ENCODE measurements around the gene IFNA1.
A peak's percentile ranks its signal among the peaks of the same experiment; 100 is the strongest.
"Not testable (repeated sequence)": the region's sequence is repeated elsewhere in the genome, so short reads cannot be mapped to it uniquely, and the experiment has no call there.

The IFNA1 gene

DNA sequence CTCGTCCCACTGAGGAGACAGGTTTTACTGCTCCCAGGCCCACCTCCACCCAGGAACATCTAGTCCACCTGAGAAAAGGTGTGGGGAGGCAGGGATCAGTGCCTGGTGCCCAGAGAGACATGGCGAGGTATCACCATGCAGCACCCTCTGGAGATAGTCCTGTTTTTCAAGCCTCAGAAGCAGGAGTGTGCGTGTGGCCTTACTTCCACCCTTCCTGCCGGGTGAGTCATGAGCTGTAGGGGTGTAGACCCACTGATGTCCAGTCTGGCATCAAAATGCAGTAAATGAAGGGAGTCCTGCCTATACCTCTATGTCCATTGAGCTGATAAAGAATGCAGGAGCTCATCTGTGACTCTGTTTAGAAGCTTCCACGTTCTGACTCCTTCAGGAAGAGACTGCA lies 9.1 kb downstream of the IFNA1 start:
- DNase-seq (ENCODE audit: low spot score), result not testable (repeated sequence)

DNA sequence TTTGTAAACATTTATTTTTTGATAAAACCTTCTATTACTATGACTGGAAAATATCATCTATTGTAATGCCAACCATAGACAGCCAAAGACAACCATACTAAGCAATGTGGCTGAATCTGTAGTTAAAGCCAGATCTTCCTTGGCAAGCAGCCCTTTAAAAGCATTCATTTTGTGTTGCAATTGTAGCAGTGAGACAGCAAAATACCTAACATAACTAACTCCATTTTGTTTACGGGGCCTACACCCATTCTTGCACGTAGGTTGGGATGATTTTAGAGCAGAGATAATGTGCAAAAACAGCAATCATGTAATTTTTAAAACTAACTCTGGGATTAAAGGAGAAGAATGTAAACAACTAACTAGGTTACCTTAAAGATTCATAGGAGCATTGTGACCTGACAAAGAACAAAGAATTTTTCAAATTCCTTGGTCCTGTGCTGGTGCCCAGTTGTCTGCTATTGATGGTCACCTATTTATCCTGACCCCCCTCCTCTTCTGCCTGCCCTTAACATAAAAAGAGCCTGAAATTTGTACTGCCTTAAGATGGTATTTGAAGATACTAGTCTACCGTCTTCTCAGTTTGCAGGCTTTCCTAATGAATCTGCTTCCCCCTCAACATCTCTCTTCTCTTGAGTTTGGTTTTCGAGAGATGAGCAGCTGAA lies 10.6 kb downstream of the IFNA1 start:
- no peak for DNase-seq (ENCODE audit: low spot score)

DNA sequence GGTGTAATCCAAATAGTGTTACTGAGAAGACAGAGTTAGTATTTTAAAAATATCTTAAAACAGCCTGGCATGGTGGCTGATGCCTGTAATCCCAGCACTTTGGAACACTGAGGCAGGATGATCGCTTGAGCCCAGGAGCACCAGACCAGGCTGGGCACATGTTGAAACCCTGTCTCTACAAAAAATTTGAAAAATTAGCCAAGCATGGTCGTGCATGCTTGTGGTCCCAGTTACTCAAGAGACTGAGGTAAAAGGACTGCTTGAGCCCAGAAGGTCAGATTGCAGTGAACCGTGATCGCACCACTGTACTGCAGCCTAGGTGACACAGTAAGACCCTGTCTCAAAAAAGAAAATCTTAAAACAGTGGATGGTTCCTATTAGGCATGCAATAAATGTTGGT lies 12.4 kb downstream of the IFNA1 start:
- DNase-seq (ENCODE audit: low spot score), result no peak

DNA sequence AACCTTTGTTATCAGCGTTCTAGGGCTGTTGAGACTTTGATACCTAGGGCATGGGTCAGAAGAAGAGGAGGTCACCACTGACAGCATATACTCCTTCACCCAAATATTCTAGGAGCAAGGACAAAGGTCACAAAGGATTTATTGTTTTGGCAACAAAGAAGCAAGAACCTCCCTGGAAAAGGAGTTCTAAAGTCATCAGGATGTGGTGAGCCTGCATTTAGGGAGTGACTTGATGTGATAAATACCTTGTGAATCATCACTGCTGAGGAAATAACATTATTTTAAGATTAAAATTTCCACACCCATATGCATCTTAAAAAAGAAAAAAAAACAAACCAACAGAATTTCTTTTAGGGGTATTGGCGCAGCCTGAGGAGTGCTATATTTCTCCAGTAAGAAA lies 13.9 kb downstream of the IFNA1 start:
- DNase-seq (ENCODE audit: low spot score), result no peak

DNA sequence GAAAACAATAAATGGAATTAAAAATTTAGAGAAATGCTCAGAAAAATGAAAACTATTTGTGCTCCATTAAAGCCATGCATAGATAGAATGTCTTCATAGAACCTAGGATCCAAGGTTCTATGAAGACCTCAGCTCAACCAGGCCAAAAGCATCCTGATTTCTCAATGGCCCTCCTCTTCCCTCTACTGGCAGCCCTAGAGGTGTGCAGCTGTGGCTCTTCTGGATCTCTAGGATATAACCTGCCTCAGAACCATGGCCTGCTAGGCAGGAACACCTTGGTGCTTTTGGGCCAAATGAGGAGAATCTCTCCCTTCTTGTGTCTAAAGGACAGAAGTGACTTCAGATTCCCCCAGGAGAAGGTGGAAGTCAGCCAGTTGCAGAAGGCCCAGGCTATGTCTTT lies 15.1 kb downstream of the IFNA1 start:
- peak; percentile 36 for DNase-seq (ENCODE audit: low spot score)

DNA sequence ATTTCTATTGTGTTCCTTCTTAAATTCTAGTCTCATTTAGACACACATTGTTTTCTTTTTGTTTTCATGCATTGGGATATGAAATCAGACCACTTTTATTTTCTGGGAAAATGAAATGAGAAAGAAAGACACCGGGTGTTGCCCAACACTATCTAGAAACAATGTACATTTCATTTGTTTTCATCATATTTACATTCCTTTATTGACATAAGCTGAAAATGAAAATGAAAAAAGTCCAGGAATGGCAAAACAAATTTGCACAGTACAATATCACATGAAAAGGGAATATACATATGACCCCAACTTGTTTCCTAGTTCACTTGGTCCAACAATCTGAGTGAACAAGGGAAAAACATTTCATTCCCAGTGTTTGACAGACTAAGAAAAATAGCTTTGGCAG lies 21.1 kb downstream of the IFNA1 start:
- DNase-seq (ENCODE audit: low spot score), result no peak

DNA sequence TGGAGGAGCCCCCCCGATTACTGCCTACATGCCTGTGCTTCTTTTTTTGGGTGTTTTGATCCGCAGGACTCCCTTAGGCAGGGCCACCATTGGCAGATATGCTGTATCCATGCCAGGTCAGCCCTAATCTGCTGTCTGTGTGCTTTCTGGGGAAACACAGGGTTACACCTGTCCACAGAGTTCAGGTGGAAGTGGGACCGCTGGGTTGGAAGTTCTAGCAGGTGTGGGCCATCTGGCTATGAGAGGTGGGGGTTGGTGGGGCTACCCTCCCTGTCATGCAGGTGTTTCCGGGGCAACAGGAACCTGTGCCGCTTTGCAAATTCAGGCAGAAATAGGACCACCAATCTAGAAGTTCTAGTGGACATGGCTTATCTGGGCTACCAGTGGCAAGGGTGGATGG lies 24.9 kb downstream of the IFNA1 start:
- DNase-seq (ENCODE audit: low spot score), result no peak

DNA sequence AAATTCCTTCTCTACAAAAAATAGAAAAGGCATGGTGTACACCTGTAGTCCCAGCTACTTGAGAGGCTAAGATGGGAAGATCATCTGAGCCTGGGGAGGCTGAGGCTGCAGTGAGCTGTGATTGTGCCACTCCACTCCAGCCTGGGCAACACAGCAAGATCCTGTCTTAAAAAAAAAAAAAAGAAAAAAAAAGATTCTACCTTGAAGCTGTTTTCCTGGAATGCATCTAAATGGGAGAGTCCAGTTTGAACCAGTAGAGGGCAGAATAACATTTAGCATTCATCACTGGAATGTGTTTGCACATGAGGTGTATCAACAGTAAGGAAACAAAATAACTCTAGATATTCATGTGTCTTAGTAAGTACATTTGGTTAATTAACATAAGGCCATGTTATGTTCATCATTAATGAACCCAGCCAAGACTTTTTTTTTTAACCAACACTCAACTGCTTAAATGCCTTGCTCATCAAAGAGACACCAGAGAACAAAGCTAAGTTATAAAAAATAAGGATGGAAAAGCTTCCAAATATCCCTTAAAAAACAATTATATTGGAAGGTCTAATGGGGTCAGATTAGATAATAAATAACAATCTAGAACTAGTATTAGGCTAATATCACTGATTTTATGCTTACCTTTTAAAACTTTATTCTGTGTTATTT lies 25.8 kb downstream of the IFNA1 start:
- peak; percentile 69 for DNase-seq (ENCODE audit: low spot score)

DNA sequence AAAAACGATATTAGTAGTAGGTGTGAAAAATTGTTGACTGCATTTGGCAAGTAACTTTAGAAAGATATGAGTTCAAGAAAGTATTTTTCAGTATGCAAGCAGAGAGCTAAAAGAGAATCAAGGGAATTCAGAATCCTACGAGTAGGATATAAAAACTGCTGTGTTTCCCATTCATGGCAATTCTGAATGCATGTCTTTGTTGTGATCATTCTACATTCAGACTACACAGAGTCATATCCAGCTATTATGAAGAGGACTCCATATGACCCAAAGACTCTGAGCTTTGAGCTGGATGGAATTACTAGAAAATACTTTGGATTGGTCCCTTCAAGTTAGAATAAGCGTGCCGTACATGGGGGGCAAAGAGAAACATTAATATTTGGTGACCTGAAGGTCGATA lies 29.9 kb downstream of the IFNA1 start:
- no peak for DNase-seq (ENCODE audit: low spot score)

DNA sequence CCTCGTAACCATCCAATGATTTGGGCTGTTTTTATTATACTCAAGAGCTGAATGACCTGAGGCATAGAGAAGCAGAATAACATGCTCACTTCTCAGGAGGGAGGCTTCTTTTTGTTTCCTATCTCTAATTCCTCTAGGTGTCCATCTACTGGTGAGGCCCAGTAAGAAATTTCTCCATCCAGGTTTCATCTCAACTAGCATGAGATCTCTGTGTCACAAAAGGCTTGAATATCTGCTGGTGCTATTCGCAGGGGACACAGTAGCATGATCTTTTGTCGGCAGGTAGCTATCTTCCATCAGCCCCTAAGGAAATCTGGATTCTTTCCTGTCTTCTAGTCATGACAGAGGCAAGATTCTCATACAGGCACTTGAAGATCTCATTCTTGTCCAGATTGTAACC lies 33.0 kb downstream of the IFNA1 start:
- DNase-seq (ENCODE audit: low spot score), result peak; percentile 8

DNA sequence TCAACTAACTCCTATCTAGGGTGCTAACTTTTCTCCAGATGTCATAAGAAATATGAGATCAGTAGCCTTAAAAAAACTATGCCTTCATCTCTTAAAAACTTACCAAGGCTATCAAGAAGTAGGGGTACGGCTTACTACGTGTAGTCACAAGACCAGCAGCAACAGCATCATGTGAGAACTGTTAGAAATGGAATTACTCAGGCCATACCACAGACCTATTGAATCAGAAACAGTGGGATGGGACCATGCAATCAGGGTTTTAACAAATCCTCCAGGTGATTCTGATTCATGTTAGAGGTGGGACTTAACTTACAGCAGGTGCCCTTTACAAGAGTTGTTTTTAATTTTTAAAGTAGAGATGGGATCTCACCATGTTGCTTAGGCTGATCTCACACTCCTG lies 37.2 kb downstream of the IFNA1 start:
- DNase-seq (ENCODE audit: low spot score), result no peak

DNA sequence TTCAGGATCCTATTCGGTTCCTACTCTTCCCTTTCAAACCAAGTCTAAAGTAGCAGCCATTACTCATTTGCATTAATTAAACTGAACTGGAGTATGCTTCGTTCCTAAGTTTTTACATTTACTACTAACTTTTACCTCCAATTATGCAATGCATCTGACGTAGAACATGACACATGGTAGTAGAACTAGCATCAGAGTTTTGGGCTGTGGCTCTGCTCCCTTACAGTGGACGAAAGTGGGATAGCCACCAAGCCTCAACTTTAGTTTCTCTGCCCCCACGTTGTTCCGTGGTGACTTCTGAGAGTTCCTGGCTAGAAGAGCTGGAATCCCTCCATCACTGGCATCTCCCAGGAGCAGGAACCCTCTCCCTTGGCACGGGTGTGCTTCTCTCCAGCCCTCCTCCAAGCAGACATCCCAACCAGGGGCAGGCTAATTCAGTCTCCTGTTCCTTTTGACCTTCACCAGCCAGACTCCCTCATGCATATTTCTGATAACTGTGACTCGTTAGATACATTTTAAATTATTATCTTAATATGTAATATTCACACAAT lies 39.0 kb downstream of the IFNA1 start:
- DNase-seq (ENCODE audit: low spot score), result no peak

DNA sequence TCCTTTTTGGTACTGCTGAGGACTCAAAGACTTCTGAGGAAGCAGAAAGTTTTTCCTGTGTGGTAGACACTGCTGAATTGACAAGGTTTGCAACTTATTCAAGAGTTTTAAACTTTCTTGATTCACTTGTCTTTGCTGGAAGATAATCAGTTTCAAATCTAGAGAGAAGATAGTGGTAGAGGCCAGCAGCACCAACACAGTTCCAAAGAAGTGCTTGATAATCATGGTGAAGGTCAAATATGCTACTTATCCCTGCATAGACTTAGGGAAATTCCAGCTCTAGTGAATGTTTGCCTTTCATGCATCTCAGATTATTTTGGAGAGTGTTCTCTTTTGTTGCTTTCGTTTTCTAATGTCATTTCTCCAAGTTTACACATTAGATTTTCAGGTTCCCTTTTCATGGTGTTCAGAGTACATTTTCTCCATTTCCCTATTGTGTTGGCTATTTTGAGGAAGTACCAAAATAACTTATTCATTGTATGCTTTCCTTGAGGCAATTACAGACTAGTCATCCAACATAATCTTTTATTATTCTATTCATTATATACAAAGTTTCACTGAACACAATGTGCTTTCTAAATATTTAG lies 41.3 kb downstream of the IFNA1 start:
- DNase-seq (ENCODE audit: low spot score), result no peak

DNA sequence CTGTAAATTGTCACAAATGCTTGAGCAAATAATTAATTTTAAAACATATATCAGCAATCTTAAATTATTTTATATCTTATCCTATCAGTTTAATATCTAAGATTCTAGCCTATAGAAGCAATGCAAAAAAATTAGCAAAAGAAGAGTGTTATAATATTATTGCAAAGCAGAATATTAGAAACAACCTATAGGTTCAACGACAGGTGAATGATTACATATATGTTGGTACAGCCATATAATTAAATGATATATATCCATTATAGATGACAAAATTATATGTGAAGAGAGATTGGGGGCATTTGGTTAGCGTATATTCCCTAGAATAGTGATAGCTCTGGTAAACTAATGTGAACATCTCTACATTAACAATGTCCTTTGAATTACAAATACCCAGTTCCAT lies 42.0 kb downstream of the IFNA1 start, which contains the start of gene IFNE:
IFNE (minus strand) TSS at position 101 of the 400 bp plus-strand sequence. CDS start 619 bp downstream, outside the sequence.
- DNase-seq (ENCODE audit: low spot score), result no peak
